ENCODE data around the gene F5.
"Not testable (repeated sequence)": the region's sequence is repeated elsewhere in the genome, so short reads cannot be mapped to it uniquely, and the experiment has no call there.

Gene F5

DNA sequence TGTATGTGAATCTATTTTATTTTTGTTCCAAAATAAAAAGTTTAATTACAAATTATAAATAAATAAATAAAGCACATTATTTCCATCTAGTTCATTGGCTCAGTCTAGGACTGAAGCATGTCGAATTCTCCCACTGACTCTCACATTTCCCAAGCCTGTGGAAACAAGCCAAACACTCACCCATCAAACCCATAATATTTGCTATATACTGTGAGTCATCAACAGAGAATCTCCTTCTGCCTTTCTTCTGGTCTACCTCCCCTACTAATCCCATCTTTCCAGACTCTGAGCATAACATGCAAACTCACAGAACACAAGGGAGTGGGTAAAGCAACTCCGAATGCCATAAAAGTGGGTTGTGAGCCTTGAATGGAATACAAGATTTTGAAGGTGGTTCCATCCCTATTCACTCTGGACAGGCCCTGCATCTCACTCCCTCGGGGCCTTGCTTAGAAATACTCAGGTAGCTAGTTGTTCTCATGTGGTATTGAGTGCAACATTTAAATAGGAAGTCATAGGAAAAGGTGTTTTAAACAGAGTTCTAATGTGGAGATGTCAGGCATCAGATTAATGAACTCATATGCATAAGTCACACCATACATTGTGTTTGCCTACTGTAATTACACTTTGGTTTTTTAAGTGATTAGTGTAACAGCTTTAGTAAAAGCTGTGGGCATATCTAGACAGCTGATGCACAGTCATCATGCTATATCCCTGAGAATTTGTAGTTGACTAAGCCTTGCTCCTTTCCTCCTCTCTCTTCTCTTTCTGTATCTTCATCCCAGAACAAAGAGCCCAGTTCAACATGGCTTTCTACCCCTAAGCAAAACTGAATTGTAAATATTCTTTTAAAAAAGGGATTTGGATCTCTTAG, 47.0 kb downstream of the F5 start:
- DNase-seq (ENCODE audit: low read depth in 2 of 2), result no peak

GRCh38 chr1:169534653-169535052, 51.6 kb downstream of the F5 start:
- DNase-seq (ENCODE audit: low read depth in 2 of 2), result no peak

- not testable (repeated sequence) for DNase-seq (ENCODE audit: low read depth in 2 of 2)
These were observed 52.6 kb downstream of the F5 start for GRCh38 chr1:169533528-169534190.

- DNase-seq (ENCODE audit: low read depth in 2 of 2), result no peak
These were observed 55.8 kb downstream of the F5 start for GRCh38 chr1:169530448-169530847.

- DNase-seq (ENCODE audit: low read depth in 2 of 2), result no peak
These were observed 57.1 kb downstream of the F5 start for GRCh38 chr1:169529068-169529642.

DNA sequence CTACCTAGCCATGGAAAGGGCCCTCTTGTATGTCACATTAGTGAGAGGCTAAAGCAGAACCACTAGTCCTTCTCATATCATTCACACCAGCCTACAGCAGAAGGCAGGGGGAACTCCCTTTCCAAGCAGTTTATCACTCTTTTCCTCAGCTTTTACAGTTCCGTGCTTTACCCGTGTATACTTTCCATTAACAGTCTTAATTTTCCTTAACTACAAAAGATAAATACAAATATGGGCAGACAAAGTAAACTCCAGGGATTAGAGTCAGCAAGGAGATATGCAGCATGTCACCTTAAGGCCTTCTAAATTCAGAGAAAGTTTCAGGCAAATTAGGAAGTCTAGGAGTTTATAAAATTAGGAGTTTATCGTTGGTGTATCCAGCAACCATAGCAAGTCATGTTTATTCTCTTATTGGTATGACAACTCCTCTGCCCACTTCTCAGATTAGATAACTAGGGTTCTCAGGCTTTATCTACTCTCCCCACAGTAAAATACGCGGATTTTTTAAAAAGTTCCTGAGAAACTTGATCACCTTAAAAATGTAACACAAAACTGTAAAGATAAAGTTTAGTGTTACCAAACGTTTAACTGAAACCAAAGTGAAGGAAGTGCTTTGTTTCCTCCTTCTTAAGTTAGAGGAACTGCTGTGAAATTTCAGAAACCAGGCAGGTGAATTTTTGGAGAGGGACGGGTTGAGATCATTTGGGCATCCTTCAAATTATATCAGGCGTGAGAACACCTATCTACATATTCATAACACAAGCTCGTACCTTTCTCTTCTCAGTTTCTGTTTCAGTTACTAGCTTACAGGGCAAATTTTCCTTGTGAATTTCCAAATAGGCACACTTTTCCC, 57.8 kb downstream of the F5 start:
- no peak for DNase-seq (ENCODE audit: low read depth in 2 of 2)

DNA sequence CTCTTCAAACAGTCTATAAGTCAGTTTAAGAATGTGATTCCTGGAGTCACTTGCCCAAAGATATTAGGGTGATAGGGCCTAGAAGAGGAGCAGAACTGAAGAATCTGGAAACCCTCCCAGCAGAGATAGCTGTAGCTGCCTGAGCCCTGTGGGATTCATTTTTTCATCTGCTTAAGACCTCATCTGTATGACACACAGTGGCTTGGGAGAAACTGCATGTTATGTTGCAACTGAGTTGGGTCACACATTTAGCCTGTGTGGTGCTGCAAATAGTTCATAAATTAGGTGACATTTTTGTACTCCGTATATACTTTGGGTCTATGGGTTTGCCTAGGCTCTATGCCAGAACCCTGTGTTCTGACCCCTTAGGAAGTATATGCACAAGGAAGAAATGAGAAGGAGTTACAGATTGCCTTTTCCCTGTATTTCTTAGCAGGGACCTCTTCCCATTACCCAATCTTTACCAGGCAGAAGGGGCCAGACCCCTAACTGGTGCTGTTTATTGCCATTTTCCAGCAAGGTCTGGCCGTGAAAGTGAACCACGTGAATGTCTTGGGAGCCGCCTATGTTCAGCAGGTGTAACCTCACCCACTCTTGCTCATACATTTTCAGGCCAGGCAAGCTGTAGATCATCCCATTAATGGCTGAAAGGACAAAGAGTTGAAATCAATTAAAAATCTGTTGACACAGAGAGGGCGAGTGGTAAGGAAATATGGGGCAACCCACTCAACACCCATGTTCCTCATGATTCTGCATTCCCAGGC, 58.6 kb downstream of the F5 start:
- DNase-seq (ENCODE audit: low read depth in 2 of 2), result no peak

GRCh38 chr1:169527001-169527400, 59.3 kb downstream of the F5 start:
- DNase-seq (ENCODE audit: low read depth in 2 of 2), result no peak

GRCh38 chr1:169526120-169526832, 60.0 kb downstream of the F5 start:
- no peak for DNase-seq (ENCODE audit: low read depth in 2 of 2)

GRCh38 chr1:169525391-169525790, 60.9 kb downstream of the F5 start:
- no peak for DNase-seq (ENCODE audit: low read depth in 2 of 2)

DNA sequence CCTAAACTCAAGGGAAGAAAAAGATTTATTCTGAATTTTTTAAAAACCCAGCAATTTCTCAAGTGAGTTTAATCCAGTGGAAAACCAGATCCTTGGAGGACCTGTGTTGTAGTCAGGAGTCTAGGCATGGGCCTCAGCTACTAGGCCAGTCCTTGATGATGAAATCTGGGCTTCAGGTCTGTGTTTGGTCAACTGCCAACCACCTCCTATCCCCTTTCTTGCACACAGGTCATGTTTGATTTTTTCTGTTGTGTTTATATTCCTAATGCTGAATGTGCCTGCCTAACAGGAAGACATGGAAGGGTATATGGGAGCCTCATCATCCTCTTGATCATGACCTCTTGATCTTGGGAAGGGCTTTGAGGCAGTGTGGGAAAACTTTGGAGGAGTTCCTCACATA, 62.4 kb downstream of the F5 start:
- no peak for DNase-seq (ENCODE audit: low read depth in 2 of 2)

GRCh38 chr1:169521226-169521625, 65.1 kb downstream of the F5 start:
- DNase-seq (ENCODE audit: low read depth in 2 of 2), result no peak

GRCh38 chr1:169517558-169518186, 68.6 kb downstream of the F5 start:
- no peak for DNase-seq (ENCODE audit: low read depth in 2 of 2)

DNA sequence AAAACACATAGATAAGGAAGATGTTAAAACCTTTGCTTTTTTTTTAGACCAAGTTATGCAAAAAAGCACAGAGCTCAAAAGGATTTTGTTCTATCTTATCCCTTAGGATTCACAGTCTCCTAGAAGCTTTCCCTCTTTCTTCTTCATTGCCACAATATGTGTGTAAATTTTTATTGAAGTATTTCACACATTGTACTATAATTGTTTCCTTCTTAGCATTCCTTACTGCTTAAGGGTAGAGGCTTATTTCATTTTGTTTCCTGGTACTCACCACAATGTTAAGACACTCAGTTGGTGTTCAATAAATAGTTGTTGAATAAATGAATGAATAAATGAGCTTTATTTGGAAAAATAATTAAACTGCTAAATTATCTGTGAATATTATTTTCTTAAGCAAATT, 70.6 kb downstream of the F5 start:
- DNase-seq (ENCODE audit: low read depth in 2 of 2), result no peak

DNA sequence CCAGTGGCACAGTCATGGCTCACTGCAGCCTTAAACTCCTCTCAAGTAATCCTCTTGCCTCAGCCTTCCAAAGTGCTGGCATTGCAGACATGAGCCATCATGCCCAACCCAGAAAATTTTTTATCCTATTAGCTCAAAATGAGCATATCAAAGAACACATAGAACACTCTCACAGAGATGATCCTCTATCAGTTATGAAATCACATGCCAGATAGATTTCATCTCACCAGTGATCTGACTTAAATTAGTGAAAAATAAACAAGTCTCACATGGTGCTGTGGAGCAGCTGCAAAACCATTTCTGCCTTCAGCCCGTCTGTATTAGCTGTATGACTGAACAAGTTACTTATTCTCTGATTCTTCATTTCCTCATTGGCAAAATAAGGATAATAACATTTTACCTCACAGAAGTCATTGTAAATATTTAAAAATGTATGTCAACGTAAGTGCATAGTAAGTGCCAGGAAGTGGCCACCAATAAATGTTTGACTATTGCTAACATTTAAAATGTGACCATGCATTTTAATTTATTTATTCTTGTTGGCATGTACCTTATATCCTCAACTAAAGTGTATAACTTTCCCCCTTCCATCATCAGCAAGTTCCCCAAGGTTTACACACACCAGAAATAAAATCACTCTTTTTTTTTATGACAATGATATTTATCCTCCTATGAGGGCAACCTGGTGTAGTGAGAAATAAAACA, 71.6 kb downstream of the F5 start:
- DNase-seq (ENCODE audit: low read depth in 2 of 2), result no peak

GRCh38 chr1:169513208-169513607, 73.1 kb downstream of the F5 start:
- no peak for DNase-seq (ENCODE audit: low read depth in 2 of 2)

DNA sequence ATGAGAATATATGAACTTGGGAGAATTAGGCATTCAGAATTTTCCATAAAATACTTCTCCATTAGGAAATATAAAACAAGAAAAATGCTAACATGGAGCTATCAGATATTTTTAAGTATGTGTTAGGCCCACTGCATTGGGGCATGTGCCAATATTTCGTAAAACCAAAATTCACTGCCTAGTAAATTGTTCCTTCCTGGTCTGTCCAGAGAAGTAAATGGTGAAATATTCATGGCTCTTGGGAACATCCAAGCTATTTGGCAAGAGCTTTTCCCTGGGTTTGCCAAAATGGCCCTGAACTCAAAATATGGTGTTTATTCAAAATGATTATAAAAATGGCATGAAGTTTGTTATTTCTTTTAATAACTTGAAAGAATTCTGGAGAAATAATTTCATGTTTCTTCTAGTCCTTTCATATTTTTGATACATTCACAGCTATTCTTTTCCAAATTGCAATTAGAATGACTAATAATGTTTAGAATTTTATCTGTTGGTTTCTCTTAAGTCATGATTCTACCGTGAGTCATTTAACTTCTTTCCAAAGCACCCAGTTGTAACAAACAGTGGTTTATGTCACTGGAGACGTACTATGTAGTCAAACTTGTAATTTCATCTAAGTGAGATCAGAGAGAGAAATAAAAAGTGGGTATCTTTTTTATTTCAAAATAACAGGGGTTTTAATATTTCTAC, 74.8 kb downstream of the F5 start:
- no peak for DNase-seq (ENCODE audit: low read depth in 2 of 2)

- DNase-seq (ENCODE audit: low read depth in 2 of 2), result no peak
These were observed 76.2 kb downstream of the F5 start for GRCh38 chr1:169510060-169510459.

- no peak for DNase-seq (ENCODE audit: low read depth in 2 of 2)
These were observed 76.9 kb downstream of the F5 start for GRCh38 chr1:169509354-169509753.

Measured in stimulated activated CD4-positive, alpha-beta T cell treated with anti-CD3 and anti-CD28 coated beads, Interleukin-4, amount 100 ng/mL, for 48 hours (primary cell).